Gastrocnemius medialis (tissue), 4 donors: ENCODE results near the gene RAPSN.

Experiments used
- CTCF ChIP-seq, 5 experiments: fragments of 450-650 bp in 3 of 5; fragments of 200-600 bp in 2 of 5; sonication (generic) in 2 of 5; IDR thresholded peaks in 4 of 5; conservative IDR thresholded peaks in 1 of 5; 1 replicate in 4 of 5; 2 replicates in 1 of 5; pipeline ENCODE4 v1.5.1; 2016 to 2019; ENCODE audit warnings: antibody characterized with exemption in 5 of 5, mild to moderate bottlenecking in 3 of 5, moderate library complexity in 3 of 5
- POLR2A ChIP-seq, 2 donors: fragments of 450-650 bp; IDR thresholded peaks; one replicate each; pipeline ENCODE4 v1.6.1; 2017; ENCODE audit warnings: antibody characterized with exemption in 2 of 2, mild to moderate bottlenecking in 2 of 2, moderate library complexity in 2 of 2

GRCh38 chr11:47409440-47410369 lies 39.2 kb downstream of the RAPSN start:
- TF ChIP-seq POLR2A (IDR thresholded peaks at IDR 0.05) (no peak), CTCF (IDR thresholded peaks at IDR 0.05 in 4 of 5, conservative IDR thresholded peaks at IDR 0.05 in 1 of 5) (no peak)
